Astrocyte of the cerebellum (primary cell): Measurements from ENCODE around the gene CHST9.

Source experiments
- DNase-seq: peaks from one replicate; pipeline ENCODE4 v3.0.0-alpha.2; 2011; ENCODE audit warnings: low read depth
- H3K4me3 ChIP-seq: 2 replicates; pipeline ENCODE4 v1.5.1; 2011; ENCODE audit warnings: mild to moderate bottlenecking, low read depth, low read length, moderate library complexity
- CTCF ChIP-seq: IDR thresholded peaks from 2 replicates; pipeline ENCODE4 v1.5.1; 2012; ENCODE audit warnings: low read length, low read depth, moderate library complexity, mild to moderate bottlenecking; ENCODE audit errors: missing control alignments
- in situ Hi-C: cut with HindIII; loops from 2 replicates; pipeline ENCODE4 v1.10.0; 2017; ENCODE audit warnings: low sequenced_read_pairs

The CHST9 gene

GRCh38 chr18:27130065-27130630 lies 55.0 kb downstream of the CHST9 start:
- in situ Hi-C loops = no loop called here
- TF ChIP-seq CTCF = no peak
- no peak overlapping the region for H3K4me3 ChIP-seq
- no peak for DNase-seq

GRCh38 chr18:27124196-27124595 lies 60.9 kb downstream of the CHST9 start:
- DNase-seq = no peak
- in situ Hi-C loops = no loop called here
- no peak overlapping the region for H3K4me3 ChIP-seq
- no peak for TF ChIP-seq CTCF

GRCh38 chr18:27121108-27121507 lies 64.0 kb downstream of the CHST9 start:
- in situ Hi-C loops = no loop called here
- DNase-seq = no peak
- no peak for TF ChIP-seq CTCF
- H3K4me3 ChIP-seq = no peak overlapping the region

GRCh38 chr18:27120246-27120645 lies 64.9 kb downstream of the CHST9 start:
- no peak overlapping the region for H3K4me3 ChIP-seq
- DNase-seq = no peak
- in situ Hi-C loops = no loop called here
- TF ChIP-seq CTCF = no peak

GRCh38 chr18:27118973-27119372 lies 66.1 kb downstream of the CHST9 start:
- H3K4me3 ChIP-seq = no peak overlapping the region
- no peak for TF ChIP-seq CTCF
- in situ Hi-C loops = no loop called here
- DNase-seq = no peak

GRCh38 chr18:27114842-27115241 lies 70.3 kb downstream of the CHST9 start:
- no peak overlapping the region for H3K4me3 ChIP-seq
- in situ Hi-C loops = no loop called here
- TF ChIP-seq CTCF = no peak
- no peak for DNase-seq

GRCh38 chr18:27113358-27113757 lies 71.8 kb downstream of the CHST9 start:
- DNase-seq = no peak
- no peak for TF ChIP-seq CTCF

More at GRCh38 chr18:27113358-27113757, 71.8 kb downstream of the CHST9 start:
- H3K4me3 ChIP-seq = no peak overlapping the region
- in situ Hi-C loops = no loop called here
